NCI-H345 treated with DMSO at 0.1 percent for 48 hours (cell line): Measurements from ENCODE around the gene NLK.
A peak's percentile ranks its signal among the peaks of the same experiment; 100 is the strongest.
"Not testable (repeated sequence)": the region's sequence is repeated elsewhere in the genome, so short reads cannot be mapped to it uniquely, and the experiment has no call there.

Experiments
- DNase-seq: peaks from one replicate; lab custom pipeline; 2025; ENCODE audit not compliant: unreplicated experiment; lab: John Stamatoyannopoulos, UW

NLK gene

GRCh38 chr17:28227316-28228108 lies 185.0 kb downstream of the NLK start:
- peak; percentile 88 for DNase-seq

GRCh38 chr17:28228109-28228840 lies 185.8 kb downstream of the NLK start:
- DNase-seq = no peak

- no peak for DNase-seq
Measured at GRCh38 chr17:28228986-28229729, 186.7 kb downstream of the NLK start.

GRCh38 chr17:28230011-28230410 lies 187.5 kb downstream of the NLK start:
- no peak for DNase-seq

- not testable (repeated sequence) for DNase-seq
Measured at GRCh38 chr17:28230607-28231006, 188.1 kb downstream of the NLK start.

- DNase-seq = not testable (repeated sequence)
Measured at GRCh38 chr17:28231624-28232023, 189.1 kb downstream of the NLK start.

- DNase-seq = peak; percentile 8
Measured at GRCh38 chr17:28232966-28233870, 190.7 kb downstream of the NLK start.

- peak; percentile 14 for DNase-seq
Measured at GRCh38 chr17:28233872-28234856, 191.7 kb downstream of the NLK start.

GRCh38 chr17:28235066-28235700 lies 192.7 kb downstream of the NLK start:
- not testable (repeated sequence) for DNase-seq

GRCh38 chr17:28236033-28236653 lies 193.7 kb downstream of the NLK start:
- not testable (repeated sequence) for DNase-seq

- DNase-seq = not testable (repeated sequence)
Measured at GRCh38 chr17:28238547-28239270, 196.2 kb downstream of the NLK start.

GRCh38 chr17:28239271-28239624 lies 196.8 kb downstream of the NLK start:
- no peak for DNase-seq

GRCh38 chr17:28240688-28241340 lies 198.3 kb downstream of the NLK start:
- no peak for DNase-seq

- DNase-seq = no peak
Measured at GRCh38 chr17:28242791-28243190, 200.3 kb downstream of the NLK start.

- not testable (repeated sequence) for DNase-seq
Measured at GRCh38 chr17:28243268-28243667, 200.8 kb downstream of the NLK start.

- no peak for DNase-seq
Measured at GRCh38 chr17:28244446-28244845, 202.0 kb downstream of the NLK start.
